HG03060 (cell line): ENCODE measurements around the gene CD34.

Experiments used
- ATAC-seq: cut with Tn5 transposase; IDR thresholded peaks from one replicate; pipeline ENCODE4 v1.9.1; 2021; ENCODE audit warnings: low read depth, moderate number of reproducible peaks; ENCODE audit not compliant: unreplicated experiment

CD34 gene

DNA sequence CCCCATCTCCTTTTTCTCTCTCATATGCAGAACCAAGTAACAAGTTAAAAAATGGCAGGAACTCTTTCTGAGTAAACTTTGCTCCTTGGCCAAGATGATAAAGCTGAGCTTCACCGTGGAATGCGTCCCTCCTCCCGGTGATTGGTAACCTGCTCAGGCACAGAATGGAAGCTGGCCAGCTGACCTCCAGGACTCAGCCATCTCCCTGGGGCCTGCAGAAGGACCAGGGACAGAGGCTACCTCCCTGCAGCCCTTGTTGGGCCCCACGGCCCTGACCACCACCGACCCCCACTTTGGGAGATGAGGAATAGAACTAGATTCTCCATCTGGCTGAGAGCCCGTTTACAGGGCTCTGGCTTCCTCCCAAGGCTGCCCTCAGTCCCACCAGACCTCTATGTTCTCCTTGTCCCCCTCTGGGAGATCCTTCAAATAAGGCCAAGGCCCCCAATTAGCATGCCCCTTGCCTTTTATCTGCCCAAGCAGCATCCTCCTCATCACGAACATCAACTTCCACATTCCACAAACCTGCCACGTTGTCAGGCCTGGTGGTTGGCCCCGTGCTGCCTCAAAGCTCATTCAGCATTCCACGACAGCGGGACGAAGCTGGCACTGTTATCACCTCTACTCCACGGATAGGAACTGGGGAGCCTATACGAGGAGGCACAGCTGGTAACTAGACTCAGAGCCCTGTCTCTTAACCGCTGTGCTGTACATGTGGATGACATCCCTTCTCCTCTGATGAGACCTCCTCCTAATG is 74.2 kb downstream of the CD34 start:
- no peak for ATAC-seq

GRCh38 chr1:207835958-207836357 is 75.0 kb downstream of the CD34 start:
- no peak for ATAC-seq

- no peak for ATAC-seq
Observed at GRCh38 chr1:207833956-207834660, 76.8 kb downstream of the CD34 start.

- ATAC-seq: no peak
Observed at GRCh38 chr1:207833381-207833780, 77.5 kb downstream of the CD34 start.

DNA sequence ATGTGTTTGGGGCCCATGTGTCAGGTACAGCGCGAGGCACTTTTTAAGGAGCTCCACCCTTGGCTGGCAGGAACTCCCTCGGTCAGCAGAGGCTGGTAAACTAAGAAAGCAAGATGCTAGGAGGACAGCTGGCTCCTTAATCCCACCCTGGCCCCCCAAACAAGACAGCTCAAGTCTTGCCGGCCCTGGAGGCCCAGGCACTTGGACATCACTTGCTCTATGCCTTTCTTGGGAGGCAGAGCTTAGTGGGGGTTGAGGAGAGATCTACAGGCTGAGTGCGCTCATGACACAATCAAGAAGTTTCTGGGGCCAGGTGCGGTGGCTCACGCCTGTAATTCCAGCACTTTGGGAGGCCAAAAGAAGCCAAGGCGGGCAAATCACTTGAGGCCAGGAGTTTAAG is 78.1 kb downstream of the CD34 start:
- no peak for ATAC-seq

- peak; percentile 77 for ATAC-seq
Observed at GRCh38 chr1:207831517-207832327, 79.2 kb downstream of the CD34 start.
